K562 (cell line): ENCODE data around the gene PGGHG. TPM values are rescaled to one million over a fixed set of nuclear protein-coding genes. Genes with fewer than 3 reads are reported as not detected.

Experiments
- JUNB ChIP-seq: fragments of 450-650 bp; formaldehyde crosslinking; conservative IDR thresholded peaks from 2 replicates; pipeline ENCODE4 v1.4.0; 2020; ENCODE audit warnings: mild to moderate bottlenecking
- KDM1A ChIP-seq, 2 experiments: fragments of 450-650 bp; IDR thresholded peaks; 2 replicates each; pipeline ENCODE4 v1.6.1; 2016; ENCODE audit warnings: mild to moderate bottlenecking in 2 of 2
- MGA ChIP-seq: fragments of 450-650 bp; IDR thresholded peaks from 2 replicates; pipeline ENCODE4 v1.6.1; 2016; ENCODE audit warnings: mild to moderate bottlenecking, moderate library complexity
- MLLT1 ChIP-seq, 2 experiments: fragments of 450-650 bp; IDR thresholded peaks; 2 replicates each; pipeline ENCODE4 v1.6.1; 2016
- MTA3 ChIP-seq: fragments of 450-650 bp; formaldehyde crosslinking; IDR thresholded peaks from 2 replicates; pipeline ENCODE4 v1.6.1; 2017; ENCODE audit warnings: mild to moderate bottlenecking, borderline replicate concordance
- NFATC3 ChIP-seq: fragments of 450-650 bp; IDR thresholded peaks from 2 replicates; pipeline ENCODE4 v1.6.1; 2017; ENCODE audit warnings: mild to moderate bottlenecking
- PKNOX1 ChIP-seq: fragments of 450-650 bp; IDR thresholded peaks from 2 replicates; pipeline ENCODE4 v1.6.1; 2016
- RNF2 ChIP-seq: sonication (generic); IDR thresholded peaks from 2 replicates; pipeline ENCODE4 v1.6.1; 2016
- ZNF76 ChIP-seq: fragments of 250-450 bp; sonication (Bioruptor Pico); IDR thresholded peaks from 2 replicates; pipeline ENCODE4 v1.4.0; 2020; ENCODE audit warnings: mild to moderate bottlenecking, moderate library complexity, borderline replicate concordance
- polyA plus RNA-seq, 8 experiments: library from polyadenylated mRNA; depleted of rRNA in 4 of 8; stranded (reverse) in 5 of 8; unstranded in 3 of 8; fragments of >200 nt; fragmentation: Nextera tagmentation in 2 of 8; fragmentation: Illumina TruSeq in 1 of 8; extraction: Ambion mirVana in 2 of 8; extraction: Trizol in 1 of 8; gene quantifications; 2 replicates each; pipeline versions ENCODE4 v1.2.1 to v1.2.3, GENCODE V29; 2011 to 2014; ENCODE audit warnings: inconsistent platforms in 1 of 8, missing spikeins in 1 of 8
- total RNA-seq, 7 experiments: library from RNA; depleted of rRNA in 6 of 7; stranded (reverse); fragments of >200 nt in 6 of 7; fragmentation: Illumina TruSeq in 2 of 7; extraction: Trizol in 2 of 7; gene quantifications; 2 replicates each; pipeline versions ENCODE4 v1.2.1 to v1.2.3, GENCODE V29; 2011 to 2021; ENCODE audit warnings: low replicate concordance in 1 of 7

Gene PGGHG
- total and polyA plus RNA-seq, 9 of the 15 experiments (the other 6 are each of a cell fraction or from before 2014, with no cell fraction given) = 0.38 to 85.1 (median 18.1) TPM

- TF ChIP-seq MGA (peak; percentile 30), MLLT1 (IDR thresholded peaks at IDR 0.05) (no peak), MTA3 (no peak; the same call in 1 of the 2 replicates), PKNOX1 (0 out of 2 replicates have a peak, but pooled peaks have one; percentile 7), KDM1A (IDR thresholded peaks at IDR 0.05) (no peak), NFATC3 (no peak), RNF2 (no peak), ZNF76 (CRISPR knock-in tag) (no peak), JUNB (CRISPR knock-in tag) (no peak)
These were observed 47.1 kb downstream of the PGGHG start (continued) for GRCh38 chr11:335779-336658.
